Endometrial microvascular endothelial cells (primary cell): ENCODE results near the gene TBC1D14. TPM values are rescaled to one million over a fixed set of nuclear protein-coding genes. Genes with fewer than 3 reads are reported as not detected.

Experiments
- in situ Hi-C: cut with HindIII; loops from 2 replicates; pipeline ENCODE4 v1.10.0; 2017; ENCODE audit warnings: low sequenced_read_pairs, low pct_unique_long_range_greater_than_20kb; ENCODE audit errors: inconsistent ontology term
- total RNA-seq: library from RNA; depleted of rRNA; stranded (reverse); fragments of >200 nt; gene quantifications from one replicate; pipeline ENCODE4 v1.2.3, GENCODE V29; 2015; ENCODE audit errors: inconsistent ontology term

The TBC1D14 gene
- total RNA-seq, 1 donor from 2014 or later, result 14.5 TPM

DNA sequence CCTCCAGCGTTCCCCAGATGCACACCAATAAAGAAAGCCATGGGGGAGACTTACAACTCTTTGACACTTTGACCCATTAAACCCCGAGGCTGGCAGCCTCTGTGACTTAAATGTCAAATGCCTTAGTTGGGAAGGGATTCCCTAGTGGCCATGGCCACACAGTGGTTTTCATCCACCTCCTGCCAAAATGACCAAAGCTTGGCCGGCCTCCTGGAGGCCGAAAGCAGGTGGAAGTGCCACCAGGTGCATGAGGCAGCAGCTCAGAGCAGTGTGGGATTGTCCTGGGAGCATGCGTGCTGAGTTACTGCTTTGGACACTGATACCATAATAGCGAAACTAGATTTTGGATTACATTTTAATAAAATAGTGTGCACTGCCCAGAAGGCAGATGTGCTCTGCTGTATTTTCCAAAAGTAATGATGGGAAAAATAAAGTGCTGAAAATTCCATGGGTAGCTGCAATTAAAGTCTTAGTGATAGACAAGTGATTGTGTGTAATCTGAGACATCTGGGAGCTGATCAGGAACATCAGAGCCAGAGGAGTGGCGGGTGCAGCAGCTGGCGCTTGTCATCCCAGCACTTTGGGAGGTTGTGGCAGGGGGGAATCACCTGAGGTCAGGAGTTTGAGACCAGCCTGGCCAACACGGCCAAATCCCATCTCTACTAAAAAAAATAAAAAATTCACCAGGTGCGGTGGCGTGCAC is 93.7 kb downstream of the TBC1D14 start:
- in situ Hi-C loops, result no loop called here

DNA sequence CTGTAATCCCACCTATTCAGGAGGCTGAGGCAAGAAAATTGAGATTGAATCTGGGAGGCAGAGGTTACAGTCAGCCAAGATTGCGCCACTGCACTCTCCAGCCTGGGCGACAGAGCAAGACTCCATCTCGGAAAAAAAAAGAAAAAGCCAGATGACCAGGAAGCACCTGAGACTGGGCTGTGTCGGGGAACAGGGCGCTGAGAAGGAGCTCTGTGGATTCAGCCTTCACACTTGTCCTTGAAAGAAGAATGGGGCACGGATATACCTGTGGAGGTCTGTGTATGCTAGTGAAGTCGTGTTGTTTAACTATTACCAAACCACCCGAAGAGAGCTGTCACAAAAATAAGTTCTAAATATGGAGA is 94.2 kb downstream of the TBC1D14 start:
- in situ Hi-C loops, result no loop called here

DNA sequence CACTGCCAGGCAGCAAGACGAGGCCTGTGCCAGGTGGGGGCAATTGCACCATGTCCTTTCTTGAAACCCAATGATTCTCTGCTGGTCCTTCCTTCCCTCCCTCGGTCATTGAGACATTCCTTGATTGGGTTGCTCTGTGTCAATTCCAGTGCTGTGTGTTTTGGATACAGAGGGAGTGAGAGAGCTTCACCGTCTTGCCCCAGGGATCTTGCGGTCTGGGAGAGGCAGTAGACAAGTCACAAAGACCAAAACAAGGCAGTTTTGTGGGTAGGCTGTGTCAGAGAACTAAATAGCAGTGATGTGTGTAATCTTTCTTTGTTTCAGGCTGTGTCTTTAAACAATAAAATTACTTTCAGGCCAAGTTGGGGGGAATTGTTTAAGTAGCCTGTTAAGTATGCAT is 94.7 kb downstream of the TBC1D14 start:
- in situ Hi-C loops, result no loop called here

DNA sequence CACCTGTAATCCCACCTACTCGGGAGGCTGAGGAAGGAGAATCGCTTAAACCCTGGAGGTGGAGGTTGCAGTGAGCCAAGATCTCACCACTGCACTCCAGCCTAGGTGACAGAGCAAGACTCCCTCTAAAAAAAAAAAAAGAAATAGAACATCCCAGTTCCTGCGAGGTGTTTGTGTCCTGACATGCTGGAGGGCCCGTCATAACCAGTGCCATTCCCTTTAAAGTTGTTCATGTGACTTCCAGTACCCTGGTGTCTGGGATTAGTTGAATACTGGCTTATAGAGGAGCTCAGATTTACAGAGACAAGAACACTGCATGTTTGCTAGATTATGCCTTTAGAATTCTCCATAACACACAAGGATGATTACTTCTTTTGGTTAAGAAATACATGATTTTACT is 95.9 kb downstream of the TBC1D14 start:
- in situ Hi-C loops, result no loop called here

DNA sequence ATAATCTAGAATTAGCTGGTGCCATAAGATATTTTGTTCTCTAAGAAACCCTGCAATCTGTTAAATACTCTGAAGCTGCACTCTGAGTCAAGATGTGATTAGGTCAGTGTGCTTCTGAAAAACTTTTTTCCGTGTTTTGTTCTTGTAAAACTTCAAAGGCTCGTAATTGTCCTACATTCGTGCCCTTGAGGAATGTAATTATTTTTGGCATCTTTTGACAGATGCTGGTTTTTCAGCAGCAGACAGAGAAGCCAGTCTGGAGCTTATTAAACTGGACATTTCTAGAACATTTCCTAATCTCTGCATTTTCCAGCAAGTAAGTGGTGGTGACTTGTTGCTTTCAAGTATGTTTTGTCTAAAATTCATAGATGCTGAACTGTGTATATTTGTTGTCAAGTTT is 96.8 kb downstream of the TBC1D14 start:
- in situ Hi-C loops, result no loop called here

DNA sequence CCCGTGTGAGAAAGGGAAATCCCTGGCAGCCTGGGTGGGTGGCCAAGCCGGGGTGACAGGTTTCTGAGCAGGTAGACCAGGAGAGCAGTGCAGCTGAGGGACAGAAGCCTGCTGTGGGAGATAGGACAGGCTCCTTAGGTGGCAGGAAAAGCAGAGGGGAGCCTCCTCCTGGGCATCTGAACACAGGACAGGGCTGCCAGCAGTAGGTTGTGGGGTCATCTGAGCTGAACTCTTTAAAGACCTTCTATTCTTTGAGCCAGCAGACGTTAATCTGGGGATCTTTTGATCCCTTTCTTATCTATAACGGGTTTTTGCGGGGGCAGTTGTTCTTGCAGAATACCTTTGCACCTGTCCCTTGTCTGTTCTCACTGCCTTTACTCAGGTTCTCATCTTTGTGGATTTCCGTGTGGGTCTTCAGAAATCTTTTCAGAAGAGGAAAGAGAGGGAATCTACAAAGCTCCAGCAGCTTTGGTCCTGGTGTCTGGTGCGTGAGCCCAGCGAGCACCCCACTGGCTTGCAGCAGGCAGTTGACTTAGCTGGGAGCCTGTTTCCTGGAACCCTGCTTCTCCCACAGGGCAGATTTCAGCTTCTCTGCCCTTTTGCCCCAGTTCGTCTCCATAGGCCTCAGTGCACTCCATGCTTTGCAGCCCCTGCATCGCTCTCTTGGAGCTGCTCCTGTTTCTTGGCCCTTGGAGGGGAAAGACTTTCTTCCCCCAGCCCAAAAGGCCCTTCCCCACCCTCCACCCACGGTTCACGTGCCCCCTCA is 97.7 kb downstream of the TBC1D14 start:
- in situ Hi-C loops, result no loop called here

DNA sequence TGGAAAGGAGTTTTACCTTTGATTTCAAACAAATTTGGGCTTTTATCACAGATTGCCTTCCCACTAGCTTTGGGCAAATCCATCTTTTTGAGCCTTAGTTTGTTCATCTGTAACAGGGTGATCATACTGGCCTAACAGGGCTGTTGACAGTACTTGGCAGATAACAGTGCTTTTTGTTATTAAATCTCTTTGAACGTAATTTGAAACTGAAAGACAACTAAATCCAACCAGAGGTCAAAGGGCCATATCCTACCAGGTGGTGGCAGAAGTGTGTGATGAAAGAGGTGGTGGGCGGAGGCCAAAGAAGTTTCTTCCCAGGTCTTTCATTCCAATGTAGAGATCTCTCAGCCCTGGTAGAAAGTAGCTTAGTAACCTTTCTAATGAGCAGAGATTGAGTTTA is 98.3 kb downstream of the TBC1D14 start:
- in situ Hi-C loops, result no loop called here

DNA sequence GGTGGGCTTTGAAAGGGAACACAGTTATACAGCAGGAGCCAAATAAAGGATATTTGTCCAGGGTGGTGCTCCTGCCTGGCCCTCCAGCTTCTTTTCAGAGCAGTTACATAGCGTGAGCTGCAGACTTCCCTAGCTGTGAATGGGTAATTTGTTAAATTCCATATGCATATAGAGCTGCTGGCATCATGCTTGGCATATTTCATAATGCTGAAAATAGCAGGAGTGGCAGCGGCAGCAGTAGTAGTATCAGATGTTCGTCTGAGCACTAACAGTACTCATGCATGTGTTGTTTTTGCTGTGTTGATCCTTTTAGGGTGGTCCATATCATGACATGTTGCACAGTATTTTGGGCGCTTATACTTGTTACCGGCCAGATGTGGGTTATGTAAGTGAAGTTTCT is 99.9 kb downstream of the TBC1D14 start:
- in situ Hi-C loops, result no loop called here

DNA sequence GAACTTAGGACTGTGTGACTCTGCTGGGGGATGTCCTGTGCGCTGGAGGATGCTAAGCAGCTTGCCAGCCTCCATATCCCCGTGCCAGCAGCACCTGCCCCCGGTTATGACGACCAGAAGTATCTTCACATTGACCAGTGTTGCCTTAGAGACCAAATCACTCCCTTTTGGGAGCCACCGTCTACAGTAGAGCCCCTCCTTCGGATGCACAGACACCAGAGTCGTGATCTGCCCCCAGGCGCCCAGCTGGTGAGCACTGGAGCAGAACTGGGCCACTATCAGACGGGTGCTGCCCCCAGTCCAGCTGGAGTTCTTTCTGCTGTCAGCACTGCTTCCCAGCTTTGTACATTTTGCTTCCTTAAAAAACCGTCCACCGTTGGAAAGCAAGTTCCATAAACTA is 103.5 kb downstream of the TBC1D14 start:
- in situ Hi-C loops, result no loop called here

DNA sequence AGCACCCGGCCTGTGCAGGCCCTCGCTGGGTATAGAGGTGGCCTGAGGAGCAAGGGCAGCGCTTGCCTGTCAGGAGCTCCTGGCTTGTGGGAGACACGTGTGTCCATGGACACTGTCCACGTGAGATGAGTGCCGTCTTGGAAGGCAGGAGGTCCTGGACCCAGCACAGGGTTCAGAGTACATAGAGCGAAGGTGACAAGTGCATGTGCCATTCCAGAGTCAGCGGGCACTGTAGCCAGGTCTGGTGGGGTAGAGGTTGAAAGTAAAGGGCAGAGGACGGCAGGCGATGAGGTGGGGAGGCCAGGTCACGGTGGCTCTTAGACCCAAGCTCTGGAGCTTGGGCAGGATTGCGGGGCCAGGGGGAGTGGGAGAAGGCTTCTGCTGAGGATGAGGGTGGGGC is 105.2 kb downstream of the TBC1D14 start:
- in situ Hi-C loops, result no loop called here

DNA sequence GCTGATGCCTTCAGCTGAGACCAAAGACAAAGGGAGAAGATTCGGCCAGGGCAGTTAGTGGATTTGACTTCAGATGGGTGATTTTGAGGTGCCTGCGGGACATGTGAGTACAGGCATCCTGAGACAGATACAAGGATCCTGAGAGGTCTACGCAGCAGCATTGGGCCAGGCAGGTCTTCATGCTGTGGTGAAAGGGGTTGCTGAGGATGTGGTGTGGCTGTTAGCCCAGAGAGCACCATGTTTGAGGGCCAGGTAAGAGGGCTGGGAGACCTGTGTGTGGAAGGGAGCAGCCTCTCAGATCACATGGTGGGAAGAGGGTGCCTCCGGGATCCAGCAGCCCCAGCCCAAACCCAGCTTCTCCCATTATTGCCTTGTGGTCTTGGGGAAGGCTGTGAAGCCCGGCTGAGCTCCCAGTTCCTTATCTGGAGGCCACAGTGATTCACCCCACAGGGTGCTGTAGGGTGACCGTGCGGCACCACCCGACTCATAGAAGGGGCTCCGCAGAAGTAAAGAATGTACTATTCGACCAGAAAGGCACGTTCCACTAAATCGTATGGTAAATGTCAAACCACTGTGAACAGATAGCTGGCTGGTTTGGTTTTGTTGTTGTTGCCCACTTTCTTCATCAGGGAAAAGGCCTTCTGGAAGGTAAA is 105.9 kb downstream of the TBC1D14 start:
- in situ Hi-C loops, result no loop called here

DNA sequence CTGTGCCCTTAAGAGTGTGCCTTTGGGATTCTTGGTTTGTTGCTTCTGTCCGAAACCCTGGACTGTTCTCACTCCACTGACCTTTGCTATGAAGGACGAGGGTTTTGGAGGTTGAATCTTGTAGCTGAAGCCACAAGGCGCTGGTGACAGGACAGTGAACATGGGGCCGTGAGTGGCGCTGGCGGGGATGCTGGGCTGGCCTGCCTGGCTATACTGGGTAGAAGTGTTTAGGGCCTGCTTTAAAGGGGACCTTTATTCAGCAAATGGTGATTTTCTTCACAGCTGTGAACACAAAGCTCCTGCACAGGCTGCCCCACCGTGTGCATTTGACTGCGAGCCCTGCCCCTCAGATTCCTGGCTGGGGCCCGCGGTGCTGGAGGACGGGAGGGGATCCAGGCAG is 106.5 kb downstream of the TBC1D14 start:
- in situ Hi-C loops, result no loop called here

DNA sequence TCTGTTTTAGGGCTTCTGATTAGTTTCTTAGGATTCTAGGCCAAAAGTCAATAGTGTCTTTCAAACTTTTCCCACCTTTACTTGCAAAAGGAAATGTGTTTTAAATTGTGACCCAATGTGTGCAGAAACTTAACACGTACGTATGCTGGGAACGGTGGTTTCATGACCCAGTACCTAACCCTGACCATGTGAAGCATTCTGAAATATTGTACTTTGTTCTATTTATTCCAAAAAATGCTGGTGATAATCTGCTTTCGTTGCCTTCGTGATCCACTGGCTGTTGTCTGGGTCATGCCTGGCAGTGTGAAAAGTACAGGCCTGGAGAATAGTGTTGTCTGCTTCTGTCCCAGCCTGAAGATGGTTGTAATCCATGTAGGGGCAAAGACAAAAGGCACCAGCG is 106.9 kb downstream of the TBC1D14 start:
- in situ Hi-C loops, result no loop called here

DNA sequence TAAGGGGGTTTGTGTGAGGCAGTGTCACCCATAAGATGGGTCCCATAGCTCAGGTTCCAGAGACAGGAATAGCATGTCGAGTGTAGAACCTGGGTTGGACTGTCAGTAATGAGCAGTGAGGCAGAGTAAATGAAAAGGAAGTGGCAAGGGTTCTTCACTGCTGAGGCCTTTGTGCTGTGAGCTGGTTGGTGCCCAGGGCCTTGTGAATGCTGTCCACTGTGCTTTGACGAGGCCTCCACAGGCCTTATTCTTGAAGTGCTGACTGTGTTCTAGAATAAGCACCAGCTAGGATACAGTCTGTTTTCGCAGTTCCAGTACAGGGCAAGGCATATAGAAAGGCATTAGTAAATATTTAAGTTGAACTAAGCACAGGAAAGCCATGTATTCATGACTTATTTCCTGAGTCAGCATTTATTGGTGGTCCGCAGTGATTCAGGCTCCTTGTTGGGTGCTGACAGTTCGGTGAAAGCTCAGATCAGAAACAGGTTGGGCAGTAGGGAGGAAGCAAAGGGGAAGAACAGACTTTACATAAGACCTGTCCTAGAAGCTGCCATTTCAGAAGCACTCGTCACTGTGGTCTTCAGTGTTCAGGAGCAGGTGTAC is 107.9 kb downstream of the TBC1D14 start:
- in situ Hi-C loops, result no loop called here

DNA sequence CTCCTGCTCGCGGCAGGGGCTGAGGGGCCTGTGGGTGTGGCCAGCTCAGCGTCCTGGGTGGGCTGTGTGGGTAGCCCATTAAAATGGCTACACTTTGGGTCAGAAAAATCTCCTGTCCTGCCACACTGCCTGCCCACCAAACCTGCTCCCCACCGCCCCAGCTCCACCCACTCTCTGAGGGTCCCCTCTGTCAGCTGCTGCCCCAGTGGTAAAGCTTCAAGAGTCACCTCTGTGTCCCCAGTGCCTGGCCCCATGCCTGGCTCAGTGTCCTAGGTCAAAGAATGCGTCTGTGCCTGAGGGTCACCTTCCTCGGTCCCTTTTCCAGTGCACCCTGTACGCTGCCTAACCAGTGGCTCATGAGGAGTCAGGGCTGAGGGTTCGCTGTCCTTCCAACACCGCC is 108.7 kb downstream of the TBC1D14 start:
- in situ Hi-C loops, result no loop called here

DNA sequence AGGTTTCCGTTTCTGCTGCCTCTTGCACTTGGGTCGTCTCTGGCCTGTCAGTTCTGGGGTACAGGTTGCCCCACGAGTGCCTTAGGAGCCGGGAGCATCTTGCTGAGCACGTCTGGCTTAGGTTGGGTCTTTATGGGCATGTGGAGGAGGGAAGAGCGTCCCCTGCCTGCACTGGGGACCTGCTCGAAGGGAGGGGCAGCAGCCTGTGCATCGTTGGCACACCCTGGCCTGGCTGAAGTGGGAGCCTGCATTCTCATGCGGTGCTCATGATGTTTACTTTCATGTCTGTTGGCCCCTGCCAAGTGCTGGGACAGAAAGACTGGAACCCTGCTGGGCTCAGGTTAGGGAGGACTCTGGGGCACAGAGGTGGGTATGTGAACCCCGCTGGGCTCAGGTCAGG is 109.7 kb downstream of the TBC1D14 start:
- in situ Hi-C loops, result no loop called here

DNA sequence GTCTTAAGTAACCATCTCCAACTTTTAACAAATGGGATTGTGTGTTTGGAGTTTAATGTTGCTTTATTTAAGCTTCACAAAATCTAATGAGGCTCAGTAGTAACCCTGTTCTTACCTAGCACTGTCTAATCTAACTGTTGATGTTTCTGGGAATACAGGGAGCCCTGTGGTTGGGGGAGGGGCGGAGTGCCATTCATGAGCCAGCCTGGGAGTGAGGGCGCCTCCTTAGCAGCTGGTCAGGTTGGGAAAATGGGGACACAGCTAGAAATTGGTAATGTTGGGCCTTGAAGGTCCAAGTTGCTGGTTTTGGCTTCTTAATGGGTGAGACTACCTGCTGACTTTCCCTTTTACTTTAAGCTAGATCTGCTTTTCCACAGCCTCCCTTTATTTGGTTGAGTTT is 110.7 kb downstream of the TBC1D14 start:
- in situ Hi-C loops, result no loop called here

DNA sequence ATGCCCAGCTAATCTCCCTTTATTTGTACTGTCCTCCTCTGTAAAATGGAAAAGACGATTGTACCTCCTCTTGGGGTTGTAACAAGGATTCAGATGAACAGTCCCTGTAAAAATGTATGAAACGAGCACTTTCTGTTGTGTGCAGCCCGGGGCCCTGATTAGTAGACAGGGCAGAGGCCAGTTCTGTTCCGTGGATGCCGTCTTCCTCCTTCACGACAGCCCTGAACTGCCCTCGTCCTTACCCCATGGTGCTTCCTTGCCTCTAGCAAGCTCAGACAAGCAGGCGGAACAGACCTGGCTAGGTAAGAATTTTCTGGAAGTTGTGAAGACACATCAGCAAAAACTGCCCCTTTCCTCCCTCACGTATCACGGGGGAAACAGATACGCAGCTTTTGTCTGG is 111.2 kb downstream of the TBC1D14 start:
- in situ Hi-C loops, result no loop called here

DNA sequence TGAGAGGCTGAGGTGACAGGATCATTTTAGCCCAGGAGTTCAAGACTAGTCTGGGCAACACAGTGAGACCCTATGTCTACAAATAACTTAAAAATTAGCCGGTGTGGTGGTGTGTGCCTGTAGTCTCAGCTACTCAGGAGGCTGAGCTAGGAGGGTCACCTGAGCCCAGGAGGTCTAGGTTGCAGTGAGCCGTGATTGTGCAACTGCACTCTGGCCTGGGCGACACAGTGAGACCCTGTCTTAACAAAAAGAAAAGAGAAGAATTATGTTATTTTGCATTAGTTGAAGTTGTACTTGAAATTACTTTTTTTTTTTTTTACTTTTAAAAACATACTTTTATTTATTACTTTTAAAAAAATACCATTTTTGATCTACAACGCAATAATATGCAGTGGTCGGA is 111.7 kb downstream of the TBC1D14 start:
- in situ Hi-C loops, result no loop called here
